Parathyroid adenoma (tissue), 2 donors: Measurements from ENCODE around the gene MRPL49.

Experiments
- H2AFZ ChIP-seq: fragments of 300-600 bp; sonication (generic); one replicate; pipeline ENCODE4 v1.7.0; 2017; ENCODE audit warnings: antibody characterized with exemption, mild to moderate bottlenecking
- H3K27ac ChIP-seq: fragments of 300-600 bp; sonication (generic); one replicate; pipeline ENCODE4 v1.7.0; 2017
- H3K27me3 ChIP-seq: fragments of 300-600 bp; sonication (generic); one replicate; pipeline ENCODE4 v1.7.0; 2017; ENCODE audit warnings: low read length; ENCODE audit not compliant: control insufficient read depth, insufficient read depth
- H3K36me3 ChIP-seq: fragments of 300-600 bp; sonication (generic); one replicate; pipeline ENCODE4 v1.7.0; 2017; ENCODE audit warnings: low read length; ENCODE audit not compliant: control insufficient read depth, insufficient read depth
- H3K4me1 ChIP-seq: fragments of 300-600 bp; sonication (generic); one replicate; pipeline ENCODE4 v1.7.0; 2017; ENCODE audit warnings: control low read depth
- H3K4me2 ChIP-seq: fragments of 300-600 bp; sonication (generic); one replicate; pipeline ENCODE4 v1.7.0; 2017; ENCODE audit warnings: low read length
- H3K4me3 ChIP-seq: fragments of 300-600 bp; sonication (generic); one replicate; pipeline ENCODE4 v1.7.0; 2017; ENCODE audit warnings: low read depth, low read length
- H3K79me2 ChIP-seq: fragments of 300-600 bp; sonication (generic); one replicate; pipeline ENCODE4 v1.7.0; 2017; ENCODE audit warnings: control low read depth
- H3K9ac ChIP-seq: fragments of 300-600 bp; sonication (generic); one replicate; pipeline ENCODE4 v1.7.0; 2017; ENCODE audit warnings: mild to moderate bottlenecking
- H3K9me3 ChIP-seq: fragments of 300-600 bp; sonication (generic); one replicate; pipeline ENCODE4 v1.7.0; 2017; ENCODE audit warnings: low read length; ENCODE audit not compliant: control insufficient read depth
- TF ChIP-seq, protein P1 (sequence below): fragments of 300-600 bp; sonication (generic); IDR thresholded peaks from one replicate; pipeline ENCODE4 v1.7.0; 2017; ENCODE audit warnings: antibody characterized with exemption, mild to moderate bottlenecking
- donor health status: primary hyperparathyroidism.

Gene MRPL49

DNA sequence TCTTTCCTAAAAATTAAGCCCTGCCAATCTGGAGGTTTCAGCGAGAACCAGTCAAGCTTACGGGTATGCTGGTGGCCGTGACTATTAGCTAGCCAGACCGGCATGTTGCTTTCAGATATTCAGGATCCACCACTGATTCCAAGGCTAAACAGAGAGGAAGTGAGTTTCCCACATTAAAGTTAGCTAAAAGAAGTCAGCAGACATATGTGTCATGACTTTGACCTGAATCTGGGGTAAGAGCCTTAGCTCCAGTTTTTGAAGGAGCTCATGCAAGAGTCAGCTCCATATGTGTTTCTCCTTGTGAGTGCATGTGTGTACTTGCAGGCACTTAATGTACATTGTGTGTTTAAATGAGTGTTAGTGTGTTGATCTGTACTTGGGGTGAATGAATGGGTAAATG lies 36.7 kb upstream of the MRPL49 start:
- TF ChIP-seq, protein P1, sequence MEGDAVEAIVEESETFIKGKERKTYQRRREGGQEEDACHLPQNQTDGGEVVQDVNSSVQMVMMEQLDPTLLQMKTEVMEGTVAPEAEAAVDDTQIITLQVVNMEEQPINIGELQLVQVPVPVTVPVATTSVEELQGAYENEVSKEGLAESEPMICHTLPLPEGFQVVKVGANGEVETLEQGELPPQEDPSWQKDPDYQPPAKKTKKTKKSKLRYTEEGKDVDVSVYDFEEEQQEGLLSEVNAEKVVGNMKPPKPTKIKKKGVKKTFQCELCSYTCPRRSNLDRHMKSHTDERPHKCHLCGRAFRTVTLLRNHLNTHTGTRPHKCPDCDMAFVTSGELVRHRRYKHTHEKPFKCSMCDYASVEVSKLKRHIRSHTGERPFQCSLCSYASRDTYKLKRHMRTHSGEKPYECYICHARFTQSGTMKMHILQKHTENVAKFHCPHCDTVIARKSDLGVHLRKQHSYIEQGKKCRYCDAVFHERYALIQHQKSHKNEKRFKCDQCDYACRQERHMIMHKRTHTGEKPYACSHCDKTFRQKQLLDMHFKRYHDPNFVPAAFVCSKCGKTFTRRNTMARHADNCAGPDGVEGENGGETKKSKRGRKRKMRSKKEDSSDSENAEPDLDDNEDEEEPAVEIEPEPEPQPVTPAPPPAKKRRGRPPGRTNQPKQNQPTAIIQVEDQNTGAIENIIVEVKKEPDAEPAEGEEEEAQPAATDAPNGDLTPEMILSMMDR: no peak
- H3K9ac ChIP-seq: no peak overlapping the region
- no peaks in the 10 kb centered on the region for H3K36me3 ChIP-seq
- H2AFZ ChIP-seq: no peak overlapping the region
- H3K4me2 ChIP-seq: no peak overlapping the region
- H3K9me3 ChIP-seq: no peaks in the 10 kb centered on the region
- no peaks in the 10 kb centered on the region for H3K27me3 ChIP-seq
- no peak overlapping the region for H3K27ac ChIP-seq
- peaks cover 4% of the 10 kb centered on the region for H3K4me1 ChIP-seq
- H3K79me2 ChIP-seq: no peaks in the 10 kb centered on the region
- no peak overlapping the region for H3K4me3 ChIP-seq

DNA sequence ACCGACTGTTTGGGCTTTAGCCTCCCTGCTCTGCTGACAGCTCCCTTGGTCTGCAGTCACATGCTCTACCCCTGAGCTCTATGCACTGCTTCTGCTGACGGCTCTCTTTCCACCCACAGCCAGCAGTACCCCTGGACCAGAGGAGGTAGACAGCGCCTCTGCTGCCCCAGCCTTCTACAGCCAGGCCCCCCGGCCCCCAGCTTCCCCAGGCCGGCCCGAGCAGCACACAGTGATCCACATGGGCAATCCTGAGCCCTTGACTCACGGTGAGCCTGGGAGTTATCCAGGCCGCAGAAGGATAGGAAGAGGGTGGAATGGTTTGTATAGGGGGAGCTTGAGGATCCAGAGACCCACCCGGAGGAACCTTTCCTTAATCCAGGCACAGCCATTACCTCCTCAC lies 35.3 kb upstream of the MRPL49 start:
- Histone ChIP-seq H3K4me1 (peaks cover 4% of the 10 kb centered on the region), H2AFZ (no peak overlapping the region), H3K27me3 (no peaks in the 10 kb centered on the region), H3K79me2 (no peaks in the 10 kb centered on the region), H3K36me3 (no peaks in the 10 kb centered on the region), H3K4me3 (no peak overlapping the region), H3K4me2 (no peak overlapping the region), H3K27ac (no peak overlapping the region), H3K9me3 (no peaks in the 10 kb centered on the region), H3K9ac (no peak overlapping the region)
- TF ChIP-seq, protein P1: no peak

DNA sequence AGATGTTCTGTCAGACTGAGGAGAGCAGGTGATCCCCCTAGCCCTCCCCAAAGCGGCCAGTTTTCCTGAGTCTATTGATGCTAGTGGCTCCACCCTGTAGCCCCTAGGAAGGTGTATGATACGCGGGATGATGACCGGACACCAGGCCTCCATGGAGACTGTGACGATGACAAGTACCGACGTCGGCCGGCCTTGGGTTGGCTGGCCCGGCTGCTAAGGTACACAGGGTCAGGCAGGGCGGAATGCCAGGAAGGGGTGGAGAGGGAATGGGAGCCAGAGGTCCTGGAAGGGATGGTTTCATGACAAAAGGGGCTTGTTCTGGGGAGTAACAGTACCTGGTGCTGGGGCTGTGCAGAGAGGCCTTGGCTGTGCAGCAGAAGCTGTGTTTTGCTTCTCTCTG lies 34.9 kb upstream of the MRPL49 start:
- Histone ChIP-seq H3K4me2 (no peak overlapping the region), H3K27me3 (no peaks in the 10 kb centered on the region), H2AFZ (no peak overlapping the region), H3K4me1 (peaks cover 4% of the 10 kb centered on the region), H3K9ac (no peak overlapping the region), H3K36me3 (no peaks in the 10 kb centered on the region), H3K4me3 (no peak overlapping the region), H3K9me3 (no peaks in the 10 kb centered on the region), H3K79me2 (no peaks in the 10 kb centered on the region), H3K27ac (no peak overlapping the region)
- TF ChIP-seq, protein P1: no peak

DNA sequence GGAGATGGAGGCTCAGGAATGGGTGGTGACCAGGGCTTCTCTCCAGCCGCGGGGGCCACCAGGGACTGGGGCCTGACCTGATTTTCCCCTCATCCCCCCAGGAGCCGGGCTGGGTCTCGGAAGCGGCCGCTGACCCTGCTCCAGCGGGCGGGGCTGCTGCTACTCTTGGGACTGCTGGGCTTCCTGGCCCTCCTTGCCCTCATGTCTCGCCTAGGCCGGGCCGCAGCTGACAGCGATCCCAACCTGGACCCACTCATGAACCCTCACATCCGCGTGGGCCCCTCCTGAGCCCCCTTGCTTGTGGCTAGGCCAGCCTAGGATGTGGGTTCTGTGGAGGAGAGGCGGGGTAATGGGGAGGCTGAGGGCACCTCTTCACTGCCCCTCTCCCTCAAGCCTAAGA lies 34.3 kb upstream of the MRPL49 start:
- Histone ChIP-seq H3K4me2 (no peak overlapping the region), H3K27ac (no peak overlapping the region), H2AFZ (no peak overlapping the region), H3K36me3 (no peaks in the 10 kb centered on the region), H3K27me3 (no peaks in the 10 kb centered on the region), H3K4me3 (no peak overlapping the region), H3K9ac (no peak overlapping the region), H3K4me1 (peaks cover 4% of the 10 kb centered on the region), H3K9me3 (no peaks in the 10 kb centered on the region), H3K79me2 (no peaks in the 10 kb centered on the region)
- TF ChIP-seq, protein P1: no peak

- no peak overlapping the region for H3K4me3 ChIP-seq
- no peaks in the 10 kb centered on the region for H3K79me2 ChIP-seq
- H3K36me3 ChIP-seq: no peaks in the 10 kb centered on the region
- no peak overlapping the region for H3K27ac ChIP-seq
- H3K27me3 ChIP-seq: no peaks in the 10 kb centered on the region
- H3K4me2 ChIP-seq: no peak overlapping the region
- no peak overlapping the region for H3K9ac ChIP-seq
- TF ChIP-seq, protein P1: no peak
- peaks cover 4% of the 10 kb centered on the region for H3K4me1 ChIP-seq
- H2AFZ ChIP-seq: no peak overlapping the region
- H3K9me3 ChIP-seq: no peaks in the 10 kb centered on the region
These were observed 32.5 kb upstream of the MRPL49 start for GRCh38 chr11:65089621-65090020.
